Inflammatory macrophage (primary cell): Measurements from ENCODE around the gene SERPINB12.
A peak's percentile ranks its signal among the peaks of the same experiment; 100 is the strongest.

Source experiments
- DNase-seq, 2 donors: peaks; one replicate each; pipeline ENCODE4 v3.0.0-alpha.2; 2020 to 2022
- total RNA-seq, 18 experiments: gene quantifications; one replicate each; lab custom pipeline; 2026; ENCODE audit warnings: mixed read lengths in 6 of 18, inconsistent platforms in 2 of 18; lab: John Stamatoyannopoulos, UW

The SERPINB12 gene, protein sequence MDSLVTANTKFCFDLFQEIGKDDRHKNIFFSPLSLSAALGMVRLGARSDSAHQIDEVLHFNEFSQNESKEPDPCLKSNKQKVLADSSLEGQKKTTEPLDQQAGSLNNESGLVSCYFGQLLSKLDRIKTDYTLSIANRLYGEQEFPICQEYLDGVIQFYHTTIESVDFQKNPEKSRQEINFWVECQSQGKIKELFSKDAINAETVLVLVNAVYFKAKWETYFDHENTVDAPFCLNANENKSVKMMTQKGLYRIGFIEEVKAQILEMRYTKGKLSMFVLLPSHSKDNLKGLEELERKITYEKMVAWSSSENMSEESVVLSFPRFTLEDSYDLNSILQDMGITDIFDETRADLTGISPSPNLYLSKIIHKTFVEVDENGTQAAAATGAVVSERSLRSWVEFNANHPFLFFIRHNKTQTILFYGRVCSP
- 0 to 0.13 (median 0) reads per million in 18 experiments for total RNA-seq

DNA sequence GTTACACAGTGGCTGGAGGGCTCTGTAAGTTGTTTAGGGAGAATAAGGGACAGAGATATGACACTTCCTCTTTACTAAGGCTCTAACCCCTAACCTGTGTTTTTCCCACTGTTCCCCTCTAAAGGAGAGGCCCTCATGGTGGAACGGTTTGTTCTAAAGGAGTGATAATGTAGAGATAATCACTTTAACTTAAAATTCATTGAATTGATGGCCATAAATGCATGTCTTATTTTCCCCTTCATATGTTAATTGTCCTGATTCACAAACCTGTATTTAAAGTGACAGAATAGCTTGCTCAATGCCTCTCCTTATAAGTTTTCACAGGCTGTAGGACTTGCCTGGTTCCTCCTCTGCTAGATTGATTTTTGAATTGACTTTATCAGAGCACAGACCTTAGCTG is at the start of gene SERPINB12:
Gene SERPINB12, plus strand, starts transcription at position 301 of the 400 bp plus-strand sequence. CDS start 13,791 bp downstream, outside the sequence.
- no peak for DNase-seq

DNA sequence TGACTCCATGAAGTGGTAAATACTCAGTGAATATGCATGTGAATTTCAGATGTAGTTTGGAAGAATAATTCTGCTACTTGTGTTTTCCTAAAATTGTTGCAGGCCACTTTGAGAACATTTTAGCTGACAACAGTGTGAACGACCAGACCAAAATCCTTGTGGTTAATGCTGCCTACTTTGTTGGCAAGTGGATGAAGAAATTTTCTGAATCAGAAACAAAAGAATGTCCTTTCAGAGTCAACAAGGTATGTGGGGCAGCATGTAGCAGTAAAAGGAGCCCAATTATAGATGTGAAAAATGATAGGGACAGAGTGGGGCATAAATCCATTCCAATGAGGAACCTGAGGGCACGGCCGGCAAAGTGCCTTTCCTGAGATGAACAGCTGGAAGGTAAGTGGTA is 49.3 kb upstream of the SERPINB12 start:
- no peak for DNase-seq

DNA sequence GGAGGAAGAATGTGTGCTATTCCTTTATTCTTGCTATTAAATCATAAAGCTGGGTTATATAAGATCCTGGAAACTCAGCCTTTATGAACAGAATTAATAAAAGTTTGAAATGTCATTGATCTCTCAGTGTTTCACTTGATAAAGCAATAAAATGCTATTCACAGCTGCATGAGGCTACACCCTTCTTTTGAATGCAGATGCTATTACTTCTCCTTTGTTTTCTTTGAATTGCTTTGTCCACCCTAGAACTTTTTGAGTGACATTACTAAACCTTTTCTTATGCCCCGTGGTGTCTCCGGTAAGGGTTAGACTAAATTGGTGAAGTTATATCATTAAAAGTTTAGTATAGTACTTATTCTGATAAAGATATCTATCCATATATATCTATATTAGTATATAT is 46.5 kb upstream of the SERPINB12 start:
- no peak for DNase-seq

DNA sequence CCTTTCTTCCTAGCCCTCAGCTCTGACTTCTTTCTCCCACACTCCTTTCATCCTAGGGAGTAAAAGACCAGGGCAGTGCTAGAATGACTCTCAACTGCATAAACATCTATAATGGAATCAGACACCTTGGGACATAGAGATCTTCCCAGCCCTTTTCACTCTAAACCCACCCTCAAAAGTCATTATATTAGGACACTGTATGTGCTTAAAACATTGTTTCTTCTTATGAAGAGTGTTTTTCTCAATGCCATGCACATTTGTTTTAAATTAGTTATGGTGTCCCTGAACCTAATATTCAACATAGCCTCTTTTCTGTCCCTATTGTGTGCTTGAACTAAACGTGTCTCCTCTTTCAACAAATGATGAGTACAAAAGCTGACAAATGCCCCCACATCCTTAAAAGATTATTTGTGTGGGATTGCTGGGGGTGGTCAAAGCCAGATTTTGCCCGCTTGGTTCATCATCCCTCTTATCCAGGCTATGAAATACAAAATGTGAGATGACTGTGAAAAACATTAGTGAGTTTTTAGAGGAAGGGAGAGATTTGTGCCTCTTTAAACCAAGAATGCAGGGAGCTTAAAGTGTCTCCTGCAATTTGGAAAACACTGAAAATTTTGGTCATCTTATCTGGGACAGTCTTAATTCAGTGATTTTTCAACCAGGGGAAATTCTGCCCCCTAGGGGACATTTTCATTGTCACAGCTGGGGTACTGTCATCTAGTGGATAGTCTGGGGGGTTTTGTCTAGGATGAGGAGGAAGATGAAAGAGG is 36.4 kb upstream of the SERPINB12 start:
- peak; percentile 42 to 45 for DNase-seq

DNA sequence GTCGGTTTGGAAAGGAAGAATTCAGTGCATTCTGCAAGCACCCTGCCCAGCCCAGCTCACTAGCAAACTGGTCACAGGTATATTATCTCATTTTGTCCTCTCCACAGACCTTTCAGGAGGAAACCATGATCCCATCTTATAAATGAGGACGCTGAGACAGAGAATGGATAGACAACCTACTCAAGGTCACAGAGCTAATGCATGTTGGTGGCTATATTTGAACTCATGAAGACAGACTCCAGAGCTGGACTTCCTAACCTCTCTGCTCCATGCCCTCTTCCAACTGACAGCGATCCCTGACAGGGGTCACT is 35.9 kb upstream of the SERPINB12 start:
- DNase-seq = no peak

DNA sequence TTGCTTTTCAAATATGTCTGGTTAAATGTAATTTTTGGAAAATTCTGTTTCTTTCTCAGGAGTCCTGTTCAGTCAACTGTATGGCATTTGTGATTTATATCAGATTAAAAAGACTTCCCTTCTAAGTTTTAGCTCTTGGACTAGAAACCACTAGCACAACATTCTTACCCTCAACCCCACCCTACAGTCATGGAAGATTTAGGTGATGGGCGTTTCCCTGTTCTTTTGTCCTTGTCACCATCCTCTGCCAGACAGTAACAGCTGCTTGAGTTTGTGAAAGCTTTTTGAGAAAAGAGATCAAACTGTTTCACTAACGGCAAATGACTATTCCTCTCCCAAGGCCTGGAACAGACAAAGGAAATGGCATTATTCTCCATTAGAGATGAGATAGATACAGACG is 33.6 kb upstream of the SERPINB12 start:
- DNase-seq = no peak

DNA sequence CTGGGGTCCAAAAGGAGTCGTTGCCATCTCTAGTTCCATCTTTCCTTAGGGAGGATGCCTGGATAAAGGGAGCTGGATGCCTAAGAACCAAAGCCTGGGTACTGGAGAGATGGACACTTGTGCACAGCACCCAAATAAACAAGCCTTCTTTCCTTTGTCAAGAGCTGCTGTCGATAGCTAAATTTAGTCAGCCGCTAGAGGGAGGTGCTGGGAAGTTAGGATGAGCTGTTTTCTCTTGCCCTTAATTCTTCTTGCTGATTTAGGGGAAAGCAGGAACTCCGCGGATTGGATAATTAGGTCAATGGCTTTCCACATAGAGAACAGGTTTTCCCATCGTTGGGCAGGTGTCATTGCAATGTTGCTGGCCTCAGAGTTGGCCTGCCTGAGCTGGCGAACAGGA is 30.9 kb upstream of the SERPINB12 start:
- peak; percentile 49 to 51 for DNase-seq

DNA sequence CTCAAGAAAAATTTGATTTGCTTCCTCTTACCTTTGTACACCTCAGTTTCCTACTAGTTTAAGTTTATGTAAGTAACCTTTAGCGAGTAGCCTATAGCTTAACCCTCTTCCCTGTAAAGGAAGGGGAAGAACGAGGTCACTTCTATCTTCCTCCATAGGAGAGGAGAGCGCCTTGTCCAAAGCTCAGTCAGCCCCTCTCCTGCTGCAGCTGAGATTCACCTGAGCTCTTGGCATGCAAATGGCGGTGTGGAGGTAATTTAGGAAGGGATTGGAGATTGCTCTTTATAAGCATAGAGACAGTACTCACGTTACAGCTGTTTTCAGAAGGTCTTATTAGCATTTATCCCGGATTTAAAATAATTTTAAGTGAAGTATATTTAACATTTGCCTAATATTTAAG is 27.8 kb upstream of the SERPINB12 start:
- DNase-seq = no peak

DNA sequence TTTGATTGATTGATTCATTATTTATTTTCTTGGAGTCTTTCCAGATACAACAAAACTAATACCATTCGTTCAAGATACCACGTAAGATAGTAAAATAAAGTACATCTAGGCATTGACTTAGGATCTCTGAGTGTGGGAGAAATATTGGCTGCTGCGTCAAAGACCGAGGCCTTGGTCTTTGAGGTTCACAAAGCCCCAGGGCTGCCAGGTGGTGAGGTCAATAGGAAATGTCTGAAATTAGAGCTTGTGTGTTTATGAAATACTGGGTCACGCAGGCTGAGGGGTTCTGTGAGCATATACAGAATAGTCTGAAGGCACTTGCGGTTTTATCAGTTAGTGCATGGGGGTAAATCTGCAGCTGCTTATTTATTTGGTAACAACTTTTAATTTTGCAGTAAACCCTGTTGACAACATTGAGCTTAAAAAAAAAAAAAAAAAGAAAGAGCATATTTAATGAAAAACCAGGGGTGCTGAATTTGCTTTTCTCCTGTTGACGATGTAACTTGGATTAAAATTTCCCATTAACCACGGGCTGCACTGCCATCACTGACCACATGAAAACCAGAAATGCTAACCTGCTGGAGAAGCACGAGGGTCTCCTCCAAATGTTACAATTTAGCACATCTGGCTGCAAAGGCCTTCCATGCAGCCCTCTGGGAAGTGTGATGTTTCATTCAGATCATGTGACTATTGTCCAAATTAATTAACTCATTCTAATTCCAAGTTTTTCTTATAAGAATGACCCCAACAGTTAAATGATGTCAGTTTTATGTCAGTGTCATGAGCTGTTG is 27.1 kb upstream of the SERPINB12 start:
- no peak for DNase-seq

DNA sequence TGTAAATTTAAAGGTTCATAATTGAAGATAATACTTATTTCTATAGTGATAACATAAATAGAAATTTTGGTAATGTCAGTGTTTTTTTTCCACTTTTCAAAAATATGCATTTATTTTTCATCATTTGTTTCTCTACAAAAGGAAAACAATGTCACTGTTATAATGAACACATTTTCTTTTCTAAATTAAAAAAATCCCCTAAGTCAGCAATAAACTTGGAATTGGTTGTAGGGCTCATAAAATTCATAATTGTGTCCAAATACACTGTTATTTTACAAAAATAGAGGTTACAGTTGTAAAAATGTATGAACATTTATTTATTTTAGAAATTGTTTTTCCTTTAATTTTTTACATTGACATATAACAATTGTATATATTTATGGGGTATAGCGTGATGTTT is 26.4 kb upstream of the SERPINB12 start:
- DNase-seq = no peak

DNA sequence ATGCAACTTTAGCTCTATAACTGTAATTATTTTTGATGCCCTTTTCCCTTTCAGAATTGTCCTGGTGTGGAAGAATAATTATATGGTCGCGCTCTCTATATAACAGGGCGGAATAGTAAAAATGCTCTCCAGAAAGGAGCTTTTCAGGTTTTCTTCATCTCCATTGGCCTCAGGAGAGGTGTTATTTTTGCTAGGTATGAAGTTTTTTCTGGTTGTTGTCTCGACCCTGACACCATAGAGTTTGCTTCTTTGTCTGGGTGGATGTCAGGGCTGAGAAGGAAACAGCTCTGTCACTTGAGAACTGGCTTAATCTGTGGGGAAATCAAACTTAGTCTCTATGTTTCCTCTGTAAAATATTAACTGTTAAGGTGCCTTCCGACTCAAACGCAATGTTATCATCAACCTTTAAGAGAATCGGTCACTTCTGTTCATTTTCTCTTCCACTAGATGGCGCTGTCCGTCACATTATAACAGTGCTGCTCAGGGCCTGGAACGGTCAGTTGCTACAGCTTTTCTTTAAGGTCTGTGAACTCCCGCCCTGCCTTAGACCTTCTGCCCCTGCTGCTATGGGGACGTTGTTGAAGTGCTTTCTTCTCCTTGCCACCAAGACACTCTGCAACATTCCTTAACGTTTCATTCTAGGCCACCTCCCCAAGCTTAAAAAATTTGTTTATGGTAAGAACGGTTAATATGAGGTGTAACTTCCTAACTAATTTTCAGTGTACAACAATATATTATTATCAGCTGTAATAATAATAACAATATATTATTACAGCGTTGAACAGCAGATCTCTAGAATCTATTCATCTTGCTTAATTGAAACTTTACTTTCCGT is 23.8 kb upstream of the SERPINB12 start:
- peak; percentile 83 to 85 for DNase-seq

DNA sequence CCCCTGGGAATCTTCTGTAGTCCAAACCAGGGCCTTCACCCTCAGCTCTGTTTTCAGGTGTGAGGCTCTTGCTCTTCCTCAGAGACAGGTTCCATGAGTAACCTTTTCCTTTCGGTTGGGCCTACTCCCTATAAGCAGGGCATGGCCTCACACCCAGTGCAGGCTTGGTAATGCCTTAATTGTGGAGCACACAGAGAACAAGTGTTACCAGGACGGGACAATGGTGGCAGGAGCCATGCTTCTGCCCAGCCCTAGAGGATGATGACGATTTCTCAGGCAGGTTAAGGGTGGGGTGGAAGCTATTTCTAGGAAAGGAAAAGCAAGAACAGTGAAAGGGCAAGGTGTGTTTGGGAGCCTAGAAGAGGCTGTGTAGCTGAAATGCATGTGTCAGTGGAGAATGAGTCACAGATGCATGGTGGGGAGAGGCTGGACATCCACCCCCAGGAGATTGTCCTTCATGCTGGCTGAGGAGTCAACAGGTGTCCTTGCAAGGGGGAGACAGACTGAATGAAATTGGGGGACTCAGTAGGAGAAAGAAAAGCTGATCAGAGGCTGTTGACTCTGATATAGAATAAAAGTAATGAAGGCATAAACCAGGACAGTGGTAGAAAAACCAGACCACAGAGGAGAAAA is 22.0 kb upstream of the SERPINB12 start:
- no peak for DNase-seq

DNA sequence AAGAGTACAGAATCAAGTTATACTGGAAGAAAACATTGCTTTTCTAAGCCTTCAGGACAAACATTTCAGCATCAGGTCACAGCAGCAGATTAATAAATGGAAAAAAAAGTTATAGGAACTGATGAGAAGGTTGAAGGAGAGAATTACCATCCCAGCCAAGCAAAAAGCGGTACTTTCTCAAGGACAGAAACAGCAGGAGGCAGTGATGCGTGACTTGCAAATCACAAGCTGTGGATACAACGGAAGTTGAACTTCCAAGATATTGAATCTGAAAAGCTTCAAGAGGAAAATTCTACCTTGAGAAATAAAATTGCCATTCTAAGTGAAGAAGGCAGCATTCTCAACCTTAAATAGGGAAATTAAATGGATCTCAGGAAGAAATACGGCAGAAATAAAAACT is 18.5 kb upstream of the SERPINB12 start:
- DNase-seq = no peak

DNA sequence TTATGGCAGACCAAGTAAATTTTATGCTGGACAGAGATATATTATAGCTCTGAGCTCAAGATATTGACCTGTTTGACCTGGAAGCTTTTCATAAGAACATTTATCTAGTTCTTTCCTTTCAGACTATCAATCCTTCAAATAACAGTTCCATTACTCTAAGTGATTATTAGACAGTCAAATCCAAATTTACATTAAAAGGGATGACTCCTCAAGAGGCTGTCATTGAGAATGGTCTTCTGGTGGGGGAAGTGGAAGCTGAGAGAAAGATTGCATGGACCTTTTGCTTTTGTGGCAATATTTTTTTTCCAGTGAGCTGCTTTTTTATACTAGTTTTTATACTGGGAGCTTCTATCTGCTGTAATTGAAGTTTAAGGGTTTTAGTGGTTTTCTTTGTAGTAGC is 14.9 kb upstream of the SERPINB12 start:
- DNase-seq = no peak

DNA sequence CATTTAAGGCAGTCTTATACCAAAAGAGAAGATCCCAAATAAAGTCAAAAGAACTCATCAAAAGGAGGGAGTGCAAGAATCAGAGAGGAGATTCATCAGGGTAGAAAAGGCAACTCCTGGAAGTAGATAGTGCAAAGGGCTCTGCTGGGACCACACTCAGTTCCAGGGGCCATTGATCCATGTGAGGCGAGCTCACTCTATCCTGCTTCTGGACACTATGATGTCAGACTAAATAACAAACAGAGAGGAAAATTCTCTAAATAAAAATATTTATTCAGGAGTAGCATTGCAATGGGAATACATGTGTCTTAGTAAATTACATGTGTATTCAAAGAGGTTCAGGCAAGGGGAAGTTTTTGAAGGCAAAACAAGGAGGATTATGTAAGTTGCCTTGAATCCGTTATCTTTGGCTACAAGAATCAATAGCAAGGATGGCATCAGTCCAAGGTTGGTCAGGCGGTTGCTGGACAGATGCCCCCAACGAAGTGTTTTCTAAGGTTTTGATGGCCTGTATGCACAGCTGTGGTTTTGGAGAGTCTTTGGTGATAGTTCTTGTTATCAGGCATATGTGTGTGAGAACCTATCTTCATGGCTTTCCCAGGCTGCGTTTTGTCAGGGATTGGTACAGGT is 13.2 kb upstream of the SERPINB12 start:
- DNase-seq = no peak

DNA sequence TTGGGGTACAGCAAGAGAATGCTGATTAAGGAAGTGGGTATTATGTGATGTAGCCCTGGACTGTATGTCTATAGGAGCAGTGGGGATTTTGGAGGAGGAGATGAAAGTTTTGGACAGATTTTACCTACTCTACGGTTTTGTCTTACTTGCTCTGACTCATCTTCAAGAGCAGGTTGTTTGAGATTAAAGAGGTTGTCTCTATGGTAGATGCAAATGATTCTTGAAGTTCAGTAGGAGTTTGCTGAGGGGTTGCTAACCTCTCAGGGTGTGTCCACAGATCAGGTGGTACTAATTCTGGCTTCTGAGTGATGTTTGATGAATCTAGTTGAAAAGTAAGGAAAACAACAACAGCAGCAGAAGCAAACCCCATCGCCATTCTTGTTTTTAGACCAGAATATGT is 9.7 kb upstream of the SERPINB12 start:
- no peak for DNase-seq

DNA sequence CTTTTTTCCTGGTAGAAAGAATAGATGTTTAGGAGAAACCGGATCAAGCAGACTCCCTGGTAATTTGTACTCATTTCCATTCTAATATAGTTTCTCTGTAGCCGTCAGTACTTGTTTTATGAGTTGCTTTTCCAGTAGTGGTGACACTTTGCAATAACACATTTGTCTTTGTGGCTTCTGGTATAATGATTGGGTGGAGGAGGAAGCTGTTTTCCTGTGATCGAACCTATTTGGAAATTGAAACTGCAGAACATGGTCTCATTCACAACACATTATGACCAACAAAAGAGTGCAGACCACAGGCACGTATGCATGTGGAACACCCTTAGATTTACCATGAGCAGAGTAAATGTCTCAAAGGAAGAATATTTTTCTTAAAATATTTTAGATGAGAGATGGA is 7.6 kb upstream of the SERPINB12 start:
- DNase-seq = no peak

DNA sequence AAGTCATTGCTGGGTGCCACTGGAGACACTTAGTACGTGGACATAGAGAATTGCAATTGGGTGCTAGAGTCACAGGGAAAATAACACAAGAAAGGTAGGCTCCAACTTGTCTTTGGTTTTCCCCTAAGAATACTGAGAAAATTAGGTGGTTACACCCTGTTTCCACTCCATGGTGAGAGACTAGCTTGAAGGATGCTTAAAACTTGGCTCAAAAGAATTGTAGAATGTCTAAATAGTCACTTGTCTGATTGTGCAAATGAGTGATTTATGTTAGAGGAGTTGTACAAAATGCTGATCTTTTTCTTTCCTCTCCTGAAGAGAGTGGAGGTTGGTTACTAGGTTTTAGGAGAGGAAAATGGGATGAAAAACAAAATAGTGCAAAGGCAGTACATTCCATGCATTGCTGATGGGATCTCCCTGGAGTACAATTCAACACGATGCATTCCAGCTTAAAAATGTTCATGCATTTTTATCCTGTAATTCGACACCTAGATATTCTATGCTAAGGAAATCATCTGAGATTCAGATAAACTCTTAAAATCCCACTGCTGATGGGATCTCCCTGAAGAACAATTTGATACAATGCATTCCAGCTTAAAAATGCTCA is 2.2 kb upstream of the SERPINB12 start:
- DNase-seq = no peak

DNA sequence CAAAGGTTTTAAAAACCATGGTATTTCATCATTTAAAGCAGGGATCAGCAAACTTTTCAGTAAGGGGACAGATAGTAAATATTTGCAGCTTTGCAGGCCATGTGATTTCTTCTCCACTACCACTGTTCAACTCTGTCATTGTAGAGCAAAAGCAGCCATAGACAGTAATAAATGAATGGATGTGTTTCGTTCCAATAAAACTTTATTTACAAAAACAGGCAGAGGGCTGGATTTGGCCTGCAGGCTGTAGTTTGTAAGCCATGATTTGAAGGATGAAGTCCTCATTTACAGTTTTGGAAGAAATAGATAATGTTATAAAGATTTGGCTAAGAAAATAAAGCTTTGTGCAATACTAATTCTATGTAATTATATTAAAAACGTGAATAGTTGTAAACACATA is 1.8 kb downstream of the SERPINB12 start:
- no peak for DNase-seq

DNA sequence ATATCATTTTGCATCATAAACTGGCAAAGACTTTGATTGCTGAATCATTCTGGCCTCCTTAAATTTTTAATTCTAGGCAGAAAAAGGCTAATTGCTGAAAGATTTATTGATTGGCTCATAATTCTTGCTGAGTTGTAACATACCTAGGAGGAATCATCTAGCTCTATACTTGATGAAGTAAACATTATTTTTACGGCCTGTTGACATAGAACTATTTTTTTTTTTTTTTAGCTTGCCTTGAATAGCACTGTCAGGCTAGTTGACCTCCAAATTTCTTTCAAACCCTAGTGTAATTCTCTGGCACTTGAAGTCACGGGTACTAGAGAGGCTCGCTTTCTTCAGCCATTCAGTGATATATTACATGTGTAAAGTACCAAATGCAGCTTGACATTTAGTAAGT is 2.8 kb downstream of the SERPINB12 start:
- DNase-seq = no peak

DNA sequence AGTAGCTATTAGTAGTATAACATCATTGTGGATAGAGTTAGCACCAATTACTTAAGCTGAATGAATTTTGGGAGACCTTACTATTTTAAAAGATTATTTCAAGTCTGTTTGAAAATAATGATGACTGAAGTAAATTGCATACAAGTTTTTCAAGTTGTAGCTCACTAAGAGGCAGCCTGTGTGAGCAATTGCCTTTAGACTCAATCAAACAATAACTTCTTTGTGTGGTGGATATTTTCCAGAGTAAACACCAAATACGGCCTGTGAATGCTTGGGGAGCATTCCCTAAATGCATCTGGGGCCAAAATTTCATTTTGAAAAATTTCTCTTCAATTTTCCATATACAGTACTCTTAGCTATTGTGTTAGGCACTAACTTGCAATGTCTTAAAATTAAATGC is 7.9 kb downstream of the SERPINB12 start:
- DNase-seq = no peak
